RKO (cell line): Measurements from ENCODE around the gene ATRAID.
"Not testable (repeated sequence)": the region's sequence is repeated elsewhere in the genome, so short reads cannot be mapped to it uniquely, and the experiment has no call there.

Source experiments
- DNase-seq: peaks from one replicate; pipeline ENCODE4 v3.0.0-alpha.2; 2016; ENCODE audit warnings: low spot score

ATRAID gene

DNA sequence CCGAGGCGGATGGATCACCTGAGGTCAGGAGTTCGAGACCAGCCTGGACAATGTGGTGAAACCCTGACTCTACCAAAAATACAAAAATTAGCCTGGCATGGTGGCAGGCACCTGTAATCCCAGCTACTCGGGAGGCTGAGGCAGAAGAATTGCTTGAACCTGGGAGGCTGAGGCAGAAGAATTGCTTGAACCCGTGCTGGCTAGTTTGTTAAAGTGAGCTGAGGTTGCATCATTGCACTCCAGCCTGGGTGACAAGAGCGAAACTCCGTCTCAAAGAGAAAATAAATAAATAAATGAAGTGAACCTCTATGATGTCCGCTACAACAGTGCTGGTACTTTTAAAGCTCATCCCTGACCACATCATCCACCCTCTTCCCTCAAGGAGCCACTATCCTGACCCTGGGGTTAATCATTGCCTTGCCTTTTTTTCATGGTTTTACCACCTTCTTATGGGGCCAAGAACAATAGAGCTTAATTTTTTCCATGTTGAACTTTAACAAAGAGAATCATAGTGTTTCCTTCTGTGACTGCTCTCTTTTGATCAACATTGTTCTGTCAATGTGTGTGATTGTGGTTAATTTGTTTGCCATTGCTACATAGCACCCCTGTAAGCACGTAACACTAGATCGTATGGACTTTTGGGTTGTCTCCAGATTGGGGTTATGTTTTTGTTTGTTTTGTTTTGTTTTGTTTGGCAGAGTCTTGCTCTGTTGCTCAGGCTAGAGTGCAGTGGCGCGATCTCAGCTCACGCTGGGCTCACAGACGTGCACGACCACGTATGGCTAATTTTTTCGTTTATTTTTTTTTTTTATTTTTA is 17.1 kb upstream of the ATRAID start:
- DNase-seq, result no peak

- DNase-seq, result not testable (repeated sequence)
Observed at GRCh38 chr2:27195799-27196198, 16.0 kb upstream of the ATRAID start.

DNA sequence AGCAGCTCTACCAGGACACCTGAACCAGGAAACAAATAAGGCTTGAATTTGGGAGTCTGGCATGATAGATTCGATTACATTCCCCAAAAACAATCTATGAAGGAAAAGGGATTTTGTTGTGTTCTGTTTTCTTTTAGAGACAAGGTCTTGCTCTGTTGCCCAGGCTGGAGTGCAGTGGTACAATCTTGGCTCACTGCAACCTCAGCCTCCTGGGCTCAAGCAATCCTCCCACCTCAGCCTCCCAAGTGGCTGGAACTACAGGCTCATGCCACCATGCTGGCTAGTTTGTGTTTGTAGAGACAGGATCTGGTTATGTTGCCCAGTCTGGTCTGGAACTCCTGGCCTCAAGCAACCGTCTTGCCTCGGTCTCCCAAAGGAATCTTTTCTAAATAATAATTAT is 13.8 kb upstream of the ATRAID start:
- not testable (repeated sequence) for DNase-seq

DNA sequence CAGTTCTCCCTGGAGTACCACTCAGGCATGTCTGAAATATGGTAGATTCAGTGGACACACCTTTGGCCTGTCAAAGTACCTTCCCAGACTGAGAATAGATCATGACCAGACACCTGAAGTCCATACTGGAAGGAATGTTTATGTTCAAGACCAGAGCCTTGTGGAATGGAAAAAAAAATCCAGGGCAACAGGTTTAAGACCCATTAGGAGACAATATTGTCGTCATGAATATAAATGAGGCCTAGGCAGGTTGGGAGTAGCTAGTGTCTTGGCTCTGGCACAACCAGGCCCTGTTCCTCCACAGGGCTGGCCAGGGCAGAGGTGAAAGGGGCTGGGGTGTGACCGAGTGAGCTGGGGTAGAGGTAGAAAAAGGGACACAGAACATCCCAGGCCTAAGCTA is 13.2 kb upstream of the ATRAID start:
- DNase-seq, result no peak

GRCh38 chr2:27199241-27199640 is 12.6 kb upstream of the ATRAID start:
- DNase-seq, result no peak

DNA sequence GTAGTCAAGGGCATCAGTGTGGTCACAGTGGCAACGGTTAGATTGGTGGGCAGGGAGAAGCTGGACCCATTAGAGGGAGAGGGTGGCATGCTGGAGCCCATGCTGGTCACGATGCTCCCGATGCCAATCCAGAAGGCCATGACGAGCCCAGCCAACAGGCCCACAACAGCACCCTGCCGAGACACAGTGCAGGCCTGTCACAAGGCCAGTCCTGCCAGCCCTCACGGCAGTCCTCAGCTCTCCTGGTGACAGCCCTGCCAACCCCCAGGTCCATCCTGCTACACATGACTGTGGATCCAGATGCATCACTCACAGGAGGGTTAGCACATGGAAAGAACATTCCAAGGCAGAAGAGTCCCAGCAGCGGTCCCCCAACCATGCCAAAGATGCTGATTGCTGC is 10.2 kb upstream of the ATRAID start:
- DNase-seq, result no peak

GRCh38 chr2:27202854-27203253 is 9.0 kb upstream of the ATRAID start:
- no peak for DNase-seq

DNA sequence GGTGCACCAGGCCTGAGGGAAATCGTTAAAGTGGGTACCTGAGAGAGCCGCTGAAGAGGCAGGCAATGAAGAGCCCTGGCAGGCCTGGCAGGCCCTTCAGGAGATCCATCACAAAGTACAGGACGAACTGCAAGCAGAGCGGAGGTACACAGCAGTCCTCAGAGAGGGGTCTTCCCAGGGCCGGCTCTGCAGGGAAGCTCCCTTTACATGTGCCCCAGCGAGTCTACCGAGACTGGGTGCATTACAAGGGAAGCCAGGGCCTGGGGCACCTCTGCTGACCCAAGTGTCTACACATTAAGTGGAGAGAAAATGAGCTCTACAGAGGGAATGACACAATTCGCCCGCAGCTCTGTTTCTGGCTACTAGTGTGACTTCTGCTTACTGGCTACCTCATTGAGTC is 8.1 kb upstream of the ATRAID start:
- no peak for DNase-seq

GRCh38 chr2:27204566-27204965 is 7.3 kb upstream of the ATRAID start:
- DNase-seq, result no peak

DNA sequence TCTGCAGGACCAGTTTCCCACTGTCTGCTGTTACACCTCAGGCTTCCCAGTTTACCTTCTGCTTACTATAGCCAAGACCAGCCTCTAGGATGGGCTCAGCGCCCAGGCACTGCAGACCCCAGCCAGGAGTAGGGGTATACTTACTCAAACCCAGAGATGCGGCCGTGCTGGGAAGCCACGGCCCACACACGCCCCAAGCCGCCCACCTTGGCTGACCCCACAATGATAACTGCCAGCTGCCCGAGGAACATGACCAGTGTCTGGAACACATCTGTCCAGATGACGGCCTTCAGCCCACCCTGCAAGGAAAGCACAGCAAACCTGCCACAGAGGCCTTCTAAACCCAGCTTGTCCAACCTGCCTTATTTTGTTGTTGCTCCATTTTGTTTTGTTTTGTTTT is 6.6 kb upstream of the ATRAID start:
- no peak for DNase-seq

DNA sequence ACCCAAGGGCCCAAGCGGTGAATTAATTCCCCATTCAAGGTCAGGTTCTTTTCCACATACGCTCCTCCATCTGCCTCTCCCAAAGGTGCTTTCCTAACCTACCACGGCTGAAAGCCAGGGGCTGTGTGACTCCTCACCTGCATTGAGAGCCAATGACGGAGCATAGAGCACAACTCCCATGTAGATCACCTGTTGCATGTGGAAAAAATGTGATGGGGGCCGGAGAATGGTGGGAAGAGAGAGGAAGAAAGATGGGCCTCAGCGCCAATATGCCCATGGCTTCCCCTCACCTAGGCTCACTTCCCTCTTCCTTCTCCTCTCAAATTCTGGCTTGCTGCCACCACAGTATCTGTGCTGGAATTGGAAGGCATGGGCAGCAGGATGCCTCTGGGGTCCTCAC is 5.5 kb upstream of the ATRAID start:
- no peak for DNase-seq

DNA sequence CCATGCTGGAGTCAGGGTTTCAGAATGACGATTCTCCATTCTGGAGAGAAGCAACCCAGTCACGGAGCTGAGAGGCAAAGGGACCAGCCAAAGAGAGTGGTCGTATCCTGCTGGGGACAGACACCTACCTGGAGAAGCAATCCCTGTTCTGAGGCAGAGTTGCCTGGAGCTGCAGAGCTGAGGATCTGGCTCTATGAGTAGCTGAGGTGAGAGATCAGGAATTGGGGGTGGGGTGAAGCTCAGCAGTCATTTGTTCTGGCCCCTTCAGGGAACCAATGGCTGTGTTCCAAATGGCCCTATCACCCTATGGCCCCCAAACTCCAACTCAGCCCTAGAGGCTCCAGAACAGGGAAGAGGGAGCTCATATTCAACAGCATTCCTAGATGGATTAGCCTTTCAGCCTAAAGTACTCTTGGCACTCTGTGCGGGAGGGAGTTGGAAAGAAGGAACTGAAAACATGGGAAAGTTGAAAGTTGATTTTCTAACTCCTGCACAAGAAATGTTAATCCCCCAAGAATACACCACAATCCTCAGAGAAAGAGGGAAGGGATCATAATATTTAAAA is 3.3 kb upstream of the ATRAID start:
- no peak for DNase-seq

DNA sequence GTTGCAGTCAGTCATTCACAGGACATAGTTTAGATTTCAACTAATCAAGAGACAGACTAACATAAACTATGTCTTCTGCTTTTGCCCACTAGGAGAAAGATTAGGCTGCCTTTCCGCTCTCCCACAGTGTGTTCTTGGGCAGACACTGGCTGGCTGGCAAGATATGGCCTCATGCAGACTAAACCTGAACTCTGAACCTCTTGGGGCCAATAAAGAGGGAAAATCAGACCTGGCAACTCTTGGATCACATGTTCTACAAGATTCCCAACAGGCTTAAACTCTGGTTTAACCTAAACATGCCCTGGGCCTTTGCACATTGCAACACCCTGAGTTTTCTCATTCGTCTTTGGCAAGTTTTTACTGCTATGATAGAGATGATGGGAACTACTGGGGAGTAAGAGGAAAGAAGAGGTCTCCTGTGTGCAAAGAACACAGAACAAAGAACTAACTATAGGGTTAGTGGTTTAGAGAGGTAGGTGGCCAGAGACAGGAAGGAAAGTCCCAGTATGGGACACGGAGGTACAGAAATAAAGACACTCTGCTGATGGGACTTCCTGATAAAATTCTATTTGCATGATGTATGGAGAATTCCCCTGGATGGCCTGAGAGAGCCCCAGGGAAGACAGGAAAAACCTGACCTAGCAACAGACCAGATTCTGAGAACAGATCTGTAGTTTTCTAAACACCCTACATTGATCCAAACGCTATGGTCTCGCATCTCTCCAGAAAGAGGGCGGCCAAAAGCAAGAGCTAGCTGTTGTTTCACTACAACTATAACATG is 2.0 kb upstream of the ATRAID start:
- DNase-seq, result peak; percentile 27

- DNase-seq, result peak; percentile 49
Observed at GRCh38 chr2:27211241-27211942, 449 bp upstream of the ATRAID start.

GRCh38 chr2:27212626-27213471 is 1.0 kb downstream of the ATRAID start:
- DNase-seq, result peak; percentile 50

GRCh38 chr2:27214941-27215340 is 3.1 kb downstream of the ATRAID start:
- DNase-seq, result no peak

DNA sequence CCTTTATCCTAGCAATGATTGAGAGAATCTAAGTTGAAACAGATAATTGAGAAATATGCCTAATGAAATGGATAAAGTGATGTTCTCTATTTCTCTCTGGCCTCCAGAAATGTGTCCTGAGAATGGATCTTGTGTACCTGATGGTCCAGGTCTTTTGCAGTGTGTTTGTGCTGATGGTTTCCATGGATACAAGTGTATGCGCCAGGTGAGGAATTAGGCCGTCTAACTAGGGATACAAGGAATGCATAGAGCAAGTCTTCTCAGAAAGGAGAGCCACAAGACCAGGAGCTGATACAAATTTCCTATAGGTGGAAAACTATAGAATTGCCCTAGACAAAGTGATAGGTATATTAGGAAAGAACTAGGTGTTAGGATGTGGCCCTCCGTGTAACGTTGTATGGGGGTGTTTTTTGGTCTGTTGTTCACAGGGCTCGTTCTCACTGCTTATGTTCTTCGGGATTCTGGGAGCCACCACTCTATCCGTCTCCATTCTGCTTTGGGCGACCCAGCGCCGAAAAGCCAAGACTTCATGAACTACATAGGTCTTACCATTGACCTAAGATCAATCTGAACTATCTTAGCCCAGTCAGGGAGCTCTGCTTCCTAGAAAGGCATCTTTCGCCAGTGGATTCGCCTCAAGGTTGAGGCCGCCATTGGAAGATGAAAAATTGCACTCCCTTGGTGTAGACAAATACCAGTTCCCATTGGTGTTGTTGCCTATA is 4.7 kb downstream of the ATRAID start:
- no peak for DNase-seq

GRCh38 chr2:27217173-27218121 is 5.6 kb downstream of the ATRAID start, which contains the start of gene CAD:
Gene CAD (plus strand): TSS chr2:27217369. CDS start chr2:27217552, 183 bp downstream.
- peak; percentile 93 for DNase-seq

DNA sequence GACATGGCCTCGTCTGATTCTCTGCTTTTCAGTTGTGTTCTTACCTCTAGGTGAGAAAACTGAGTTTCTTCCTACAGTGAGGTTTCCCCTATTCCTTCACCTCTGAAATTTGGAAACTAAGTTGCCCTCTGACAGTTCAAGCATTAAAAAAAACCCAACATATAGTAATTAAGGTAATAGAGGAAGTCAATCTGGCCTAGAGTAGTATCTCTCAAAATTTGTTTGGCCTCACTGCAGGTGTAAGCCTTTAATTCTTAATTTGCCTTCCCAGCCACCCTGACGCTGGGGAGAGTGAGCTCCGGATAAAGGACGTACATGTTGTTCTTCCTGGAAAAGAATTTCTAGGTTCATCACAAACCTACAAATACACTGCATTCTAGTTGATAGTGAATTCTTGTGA is 6.8 kb downstream of the ATRAID start:
- no peak for DNase-seq

- no peak for DNase-seq
Observed at GRCh38 chr2:27219091-27219490, 7.2 kb downstream of the ATRAID start.
